K562 (cell line): ENCODE measurements around the gene LRMDA. TPM values are rescaled to one million over a fixed set of nuclear protein-coding genes. Genes with fewer than 3 reads are reported as not detected.

ENCODE experiments used
- ATAC-seq: fragments of 200-7000 bp; cut with Tn5 transposase; 3 replicates; pipeline ENCODE4 v1.9.1; 2020; ENCODE audit warnings: moderate library complexity
- BruUV-seq: library from RNA; stranded (reverse); fragments of 400-500 nt; replicated peaks from 2 replicates; lab custom pipeline; 2021; lab: Mats Ljungman, UMichigan
- CTCF ChIA-PET: fragments of 300-600 bp; formaldehyde crosslinking; extraction: SDS; loops from one replicate; lab custom pipeline; 2021; ENCODE audit warnings: low intra/inter-chr PET ratio; lab: Yijun Ruan, JAX
- POLR2A ChIA-PET: fragments of 300-600, 350-650 bp; sonication (Branson Sonifier 250); formaldehyde crosslinking; extraction: SDS; loops from one replicate; lab custom pipeline; 2021; ENCODE audit warnings: antibody characterized with exemption, inconsistent platforms; lab: Yijun Ruan, JAX
- DNase-seq, 4 experiments: peaks; one replicate each; pipeline versions ENCODE4 v3.0.0 to v3.0.0-alpha.2; 2011 to 2018; ENCODE audit warnings: low spot score in 3 of 4, mixed read lengths in 3 of 4; ENCODE audit errors: extremely low read depth in 1 of 4
- FAIRE-seq: peaks from 2 replicates; lab custom pipeline; 2011; peaks lifted over from hg19 to GRCh38; lab: Jason Lieb, UNC
- H2AFZ ChIP-seq: 2 replicates; pipeline ENCODE4 v1.6.0; 2011; ENCODE audit warnings: low read depth, low read length, control low read depth, inconsistent platforms
- H3K27ac ChIP-seq: fragments of 200-600 bp; 3 replicates; pipeline ENCODE4 v1.8.0; 2011; ENCODE audit warnings: low read depth, mild to moderate bottlenecking, control low read depth, inconsistent platforms, low read length, moderate library complexity, mixed read lengths; ENCODE audit errors: extremely low read depth
- H3K27me3 ChIP-seq, 2 experiments: fragments of 300-600 bp in 1 of 2; 2 replicates in 1 of 2; 3 replicates in 1 of 2; pipeline versions ENCODE4 v1.6.0 to v1.8.0; 2011; ENCODE audit warnings: inconsistent platforms in 2 of 2, low read length in 2 of 2, mild to moderate bottlenecking in 1 of 2, mixed read lengths in 1 of 2, moderate library complexity in 1 of 2; ENCODE audit not compliant: control insufficient read depth in 2 of 2, insufficient read depth in 2 of 2
- H3K36me3 ChIP-seq: fragments of 300-600 bp; 3 replicates; pipeline ENCODE4 v1.8.0; 2011; ENCODE audit warnings: mild to moderate bottlenecking, low read length, inconsistent platforms; ENCODE audit not compliant: control insufficient read depth, insufficient read depth
- H3K4me1 ChIP-seq, 2 experiments: fragments of 200-600 bp in 1 of 2; replicated peaks in 1 of 2; 2 replicates in 1 of 2; 3 replicates in 1 of 2; pipeline versions ENCODE4 v1.5.1 to v1.8.0; 2011; ENCODE audit warnings: inconsistent platforms in 2 of 2, low read length in 2 of 2, mild to moderate bottlenecking in 1 of 2, mixed read lengths in 1 of 2, moderate library complexity in 1 of 2; ENCODE audit not compliant: control insufficient read depth in 2 of 2, insufficient read depth in 2 of 2
- H3K4me2 ChIP-seq: 2 replicates; pipeline ENCODE4 v1.6.1; 2011; ENCODE audit warnings: low read length, control low read depth, inconsistent platforms, mixed read lengths; ENCODE audit not compliant: insufficient read depth
- H3K4me3 ChIP-seq: fragments of 200-600 bp; sonication (generic), shearing (Covaris generic); 2 replicates; pipeline ENCODE4 v1.5.1; 2016; ENCODE audit warnings: control low read depth, inconsistent platforms
- H3K79me2 ChIP-seq: fragments of 200-600 bp; 3 replicates; pipeline ENCODE4 v1.8.0; 2011; ENCODE audit warnings: low read length, inconsistent platforms; ENCODE audit not compliant: control insufficient read depth, insufficient read depth
- H3K9ac ChIP-seq, 2 experiments: 2 replicates each; pipeline versions ENCODE4 v1.6.0 to v1.6.1; 2011; ENCODE audit warnings: low read depth in 2 of 2, low read length in 2 of 2, control low read depth in 1 of 2, inconsistent platforms in 1 of 2, mild to moderate bottlenecking in 1 of 2, mixed read lengths in 1 of 2; ENCODE audit not compliant: insufficient read depth in 1 of 2
- H3K9me1 ChIP-seq: one replicate; pipeline ENCODE4 v1.6.0; 2011; ENCODE audit warnings: inconsistent platforms, mild to moderate bottlenecking, low read length, moderate library complexity; ENCODE audit not compliant: control insufficient read depth, insufficient read depth
- H3K9me3 ChIP-seq: replicated peaks from 2 replicates; pipeline ENCODE4 v1.5.1; 2011; ENCODE audit warnings: low read depth, low read length, inconsistent platforms; ENCODE audit not compliant: control insufficient read depth, insufficient read depth
- H4K20me1 ChIP-seq: replicated peaks from 2 replicates; pipeline ENCODE4 v1.6.1; 2011; ENCODE audit warnings: low read length, inconsistent platforms, mixed read lengths; ENCODE audit not compliant: control insufficient read depth, insufficient read depth
- ATF3 ChIP-seq, 2 experiments: fragments of 450-650 bp in 1 of 2; sonication (generic) in 1 of 2; formaldehyde crosslinking in 1 of 2; IDR thresholded peaks in 1 of 2; conservative IDR thresholded peaks in 1 of 2; 2 replicates each; pipeline versions ENCODE4 v1.6.1 to v1.8.1; 2016 to 2023; ENCODE audit warnings: mild to moderate bottlenecking in 2 of 2, moderate library complexity in 2 of 2, inconsistent platforms in 1 of 2, missing genetic modification reagents in 1 of 2
- EP400 ChIP-seq: fragments of 450-650 bp; IDR thresholded peaks from 2 replicates; pipeline ENCODE4 v1.6.1; 2017; ENCODE audit warnings: antibody characterized with exemption, mild to moderate bottlenecking, moderate library complexity
- FOXJ2 ChIP-seq: fragments of 200-800 bp; sonication (Bioruptor generic); IDR thresholded peaks from 2 replicates; pipeline ENCODE4 v1.6.1; 2016; ENCODE audit warnings: missing genetic modification characterization, missing compliant biosample characterization
- NFATC3 ChIP-seq: fragments of 450-650 bp; IDR thresholded peaks from 2 replicates; pipeline ENCODE4 v1.6.1; 2017; ENCODE audit warnings: mild to moderate bottlenecking
- STAT6 ChIP-seq: sonication (generic); formaldehyde crosslinking; IDR thresholded peaks from 2 replicates; pipeline ENCODE4 v1.8.1; 2023; ENCODE audit warnings: mild to moderate bottlenecking, missing genetic modification reagents
- TCF7 ChIP-seq: sonication (generic); IDR thresholded peaks from 2 replicates; pipeline ENCODE4 v1.6.1; 2016; ENCODE audit warnings: antibody characterized with exemption, borderline replicate concordance
- THRA ChIP-seq: fragments of 450-650 bp; IDR thresholded peaks from 2 replicates; pipeline ENCODE4 v1.6.1; 2017; ENCODE audit warnings: mild to moderate bottlenecking, moderate library complexity
- WHSC1 ChIP-seq: IDR thresholded peaks from one replicate; pipeline ENCODE4 v1.6.1; 2012; ENCODE audit warnings: low read length, control low read depth, inconsistent platforms
- XRCC3 ChIP-seq: fragments of 450-650 bp; IDR thresholded peaks from 2 replicates; pipeline ENCODE4 v1.6.1; 2017; ENCODE audit warnings: mild to moderate bottlenecking, moderate library complexity
- ZNF121 ChIP-seq: sonication (generic); formaldehyde crosslinking; conservative IDR thresholded peaks from 2 replicates; pipeline ENCODE4 v1.8.0; 2022; ENCODE audit warnings: missing genetic modification reagents
- ZNF263 ChIP-seq: sonication (generic); formaldehyde crosslinking; IDR thresholded peaks from 2 replicates; pipeline ENCODE4 v1.8.0; 2022; ENCODE audit warnings: mild to moderate bottlenecking, missing genetic modification reagents, borderline replicate concordance
- ZNF764 ChIP-seq: fragments of 250-450 bp; sonication (Bioruptor Pico); IDR thresholded peaks from 2 replicates; pipeline ENCODE4 v1.4.0; 2020; ENCODE audit warnings: low read depth, mild to moderate bottlenecking, moderate library complexity
- ZNF79 ChIP-seq: fragments of 250-450 bp; sonication (Bioruptor Pico); IDR thresholded peaks from 2 replicates; pipeline ENCODE4 v1.4.0; 2020; ENCODE audit warnings: low read depth, mild to moderate bottlenecking, moderate library complexity
- ZSCAN32 ChIP-seq: fragments of 450-650 bp; formaldehyde crosslinking; IDR thresholded peaks from 2 replicates; pipeline ENCODE4 v1.4.0; 2020; ENCODE audit warnings: mild to moderate bottlenecking, moderate library complexity
- WGBS: fragments of 100-300 bp; shearing (Covaris generic); methylation state at CpG from one replicate; pipeline ENCODE4 v1.1.6; 2016; ENCODE audit warnings: low coverage, mixed read lengths; ENCODE audit not compliant: insufficient coverage; ENCODE audit errors: missing lambda C conversion rate; 5-methylcytosine and 5-hydroxymethylcytosine counted together
- in situ Hi-C: fragments of 300-500 bp; cut with MboI; formaldehyde crosslinking; loops from 4 replicates; pipeline ENCODE4 v1.15.0; 2018; ENCODE audit warnings: inconsistent platforms, mixed read lengths
- intact Hi-C: fragments of 100-400 bp; cut with micrococcal nuclease; formaldehyde crosslinking; loops from 2 replicates; pipeline ENCODE4 v1.14.2; 2022
- polyA plus RNA-seq, 8 experiments: library from polyadenylated mRNA; depleted of rRNA in 4 of 8; stranded (reverse) in 5 of 8; unstranded in 3 of 8; fragments of >200 nt; fragmentation: Nextera tagmentation in 2 of 8; fragmentation: Illumina TruSeq in 1 of 8; extraction: Ambion mirVana in 2 of 8; extraction: Trizol in 1 of 8; gene quantifications; 2 replicates each; pipeline versions ENCODE4 v1.2.1 to v1.2.3, GENCODE V29; 2011 to 2014; ENCODE audit warnings: inconsistent platforms in 1 of 8, missing spikeins in 1 of 8
- total RNA-seq, 7 experiments: library from RNA; depleted of rRNA in 6 of 7; stranded (reverse); fragments of >200 nt in 6 of 7; fragmentation: Illumina TruSeq in 2 of 7; extraction: Trizol in 2 of 7; gene quantifications; 2 replicates each; pipeline versions ENCODE4 v1.2.1 to v1.2.3, GENCODE V29; 2011 to 2021; ENCODE audit warnings: low replicate concordance in 1 of 7

Gene LRMDA
- total and polyA plus RNA-seq, 9 of the 15 experiments (the other 6 are each of a cell fraction or from before 2014, with no cell fraction given): 0.25 TPM; not detected in 8

- no peaks in the 10 kb centered on the region; a peak in 1 of 5 replicates for H3K4me1 ChIP-seq
- H3K4me3 ChIP-seq: no peak overlapping the region
- ChIA-PET CTCF (no interaction called here), POLR2A (interaction anchor here (0.6 kb wide), 1 partner anchor 205 kb away, joined by 3 read pairs; no protein-coding TSS in a partner anchor)
- no peak overlapping the region for H2AFZ ChIP-seq
- no peak overlapping the region for H3K27ac ChIP-seq
- 2% methylated on average over 3 of the region's 3 CpGs for WGBS
- H4K20me1 ChIP-seq: no peaks in the 10 kb centered on the region
- H3K79me2 ChIP-seq: no peaks in the 10 kb centered on the region
- FAIRE-seq (no peak), DNase-seq (no peak), ATAC-seq (peak; percentile 68)
- H3K36me3 ChIP-seq: no peaks in the 10 kb centered on the region
- H3K4me2 ChIP-seq: no peak overlapping the region
- in situ Hi-C loops (no loop called here), intact Hi-C loops (no loop called here)
- H3K9me3 ChIP-seq: no peaks in the 10 kb centered on the region
- H3K9me1 ChIP-seq: no peaks in the 10 kb centered on the region
- no peak overlapping the region for H3K9ac ChIP-seq
- peaks cover 0 to 5% of the 10 kb centered on the region in 2 experiments; a peak in 1 of 5 replicates for H3K27me3 ChIP-seq
- BruUV-seq: no TSS peak
- no peak for TF ChIP-seq THRA
- TF ChIP-seq ZNF764 (CRISPR knock-in tag): no peak
- TF ChIP-seq ZNF79 (CRISPR knock-in tag): no peak
- no peak for TF ChIP-seq STAT6 (CRISPR knock-in tag)
- peak; percentile 52; the same call in 1 of the 2 replicates for TF ChIP-seq ATF3 (IDR thresholded peaks at IDR 0.05)
- TF ChIP-seq ATF3 (CRISPR knock-in tag; conservative IDR thresholded peaks at IDR 0.05): no peak
- no peak for TF ChIP-seq ZSCAN32
- TF ChIP-seq XRCC3: no peak
- TF ChIP-seq ZNF263 (CRISPR knock-in tag): no peak
- TF ChIP-seq NFATC3: no peak
- no peak for TF ChIP-seq ZNF121 (CRISPR knock-in tag)
- 0 out of 2 replicates have a peak, but pooled peaks have one; percentile 54 for TF ChIP-seq FOXJ2 (tag)
- no peak for TF ChIP-seq TCF7
- 0 out of 2 replicates have a peak, but pooled peaks have one; percentile 17 for TF ChIP-seq EP400
- TF ChIP-seq WHSC1: no peak
Observed at GRCh38 chr10:75664968-75665367, 233.5 kb downstream of the LRMDA start.
